ENCODE results near the gene CEP192. TPM values are rescaled to one million over a fixed set of nuclear protein-coding genes. Genes with fewer than 3 reads are reported as not detected.

Gene CEP192
- total RNA-seq, 2 donors from 2014 or later: 26.4 to 35.6 TPM

DNA sequence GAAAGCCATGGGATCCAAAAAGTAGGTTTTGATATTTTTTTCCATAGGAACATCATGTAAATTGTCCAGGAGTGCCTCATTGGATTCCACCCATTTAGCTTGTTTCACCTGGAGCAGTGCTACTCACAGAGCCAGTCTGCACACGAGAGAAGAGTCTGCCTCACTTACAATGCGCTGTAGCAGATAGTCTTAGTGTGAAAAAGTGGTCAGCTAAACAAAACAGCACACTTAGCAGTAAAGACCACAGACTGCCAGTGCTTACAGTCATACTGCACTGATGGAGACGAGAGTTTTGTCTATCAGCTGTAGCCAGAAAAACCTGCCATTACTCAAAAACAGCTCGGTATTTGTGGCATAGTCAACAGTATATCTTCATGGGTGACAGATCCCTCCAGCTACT lies 113.9 kb downstream of the CEP192 start:
- no peaks in the 10 kb centered on the region for H3K4me1 ChIP-seq (ENCODE audit: control insufficient read depth, insufficient read depth, low read length)
- H3K36me3 ChIP-seq (ENCODE audit: control insufficient read depth, insufficient read depth, low read length): peaks cover 99% of the 10 kb centered on the region
- Mint-ChIP-seq H3K4me1 (no peaks in the 10 kb centered on the region), H3K27ac (no peak overlapping the region), H3K4me3 (no peak overlapping the region), H3K27me3 (ENCODE audit: insufficient read depth) (no peaks in the 10 kb centered on the region), H3K36me3 (ENCODE audit: low read depth) (peaks cover 97% of the 10 kb centered on the region), H3K9me3 (peaks cover 27% of the 10 kb centered on the region)
- WGBS, 2 experiments (ENCODE audit: insufficient coverage in 1 of 2, insufficient read length in 1 of 2): 95 to 96% methylated on average over 4 of the region's 4 CpGs
- peaks cover 27% of the 10 kb centered on the region for H3K9me3 ChIP-seq (ENCODE audit: control insufficient read depth, low read length)
- H3K27ac ChIP-seq (ENCODE audit: low read depth, low read length): no peak overlapping the region
- no peak for DNase-seq
- no peak overlapping the region for H3K9ac ChIP-seq (ENCODE audit: extremely low read depth, low read length, poor library complexity, severe bottlenecking)
- H3K27me3 ChIP-seq (ENCODE audit: control insufficient read depth, insufficient read depth, low read length, poor library complexity, severe bottlenecking): no peaks in the 10 kb centered on the region
- no peak overlapping the region for H3K4me3 ChIP-seq (ENCODE audit: low read length)
- no peak for TF ChIP-seq CTCF (conservative IDR thresholded peaks at IDR 0.05)

GRCh38 chr18:13107074-13107473 lies 115.9 kb downstream of the CEP192 start:
- Mint-ChIP-seq H3K27me3 (ENCODE audit: insufficient read depth) (no peaks in the 10 kb centered on the region), H3K9me3 (peaks cover 29% of the 10 kb centered on the region), H3K4me1 (no peaks in the 10 kb centered on the region), H3K4me3 (no peak overlapping the region), H3K36me3 (ENCODE audit: low read depth) (peaks cover 92% of the 10 kb centered on the region), H3K27ac (no peak overlapping the region)
- Histone ChIP-seq H3K9me3 (ENCODE audit: control insufficient read depth, low read length) (peaks cover 27% of the 10 kb centered on the region), H3K9ac (ENCODE audit: extremely low read depth, low read length, poor library complexity, severe bottlenecking) (no peak overlapping the region), H3K36me3 (ENCODE audit: control insufficient read depth, insufficient read depth, low read length) (peaks cover 99% of the 10 kb centered on the region), H3K4me1 (ENCODE audit: control insufficient read depth, insufficient read depth, low read length) (no peaks in the 10 kb centered on the region), H3K4me3 (ENCODE audit: low read length) (no peak overlapping the region), H3K27ac (ENCODE audit: low read depth, low read length) (no peak overlapping the region), H3K27me3 (ENCODE audit: control insufficient read depth, insufficient read depth, low read length, poor library complexity, severe bottlenecking) (no peaks in the 10 kb centered on the region)
- no peak for DNase-seq
- WGBS, 2 experiments (ENCODE audit: insufficient coverage in 1 of 2, insufficient read length in 1 of 2): 96 to 100% methylated on average over 2 of the region's 2 CpGs
- TF ChIP-seq CTCF (conservative IDR thresholded peaks at IDR 0.05): no peak

DNA sequence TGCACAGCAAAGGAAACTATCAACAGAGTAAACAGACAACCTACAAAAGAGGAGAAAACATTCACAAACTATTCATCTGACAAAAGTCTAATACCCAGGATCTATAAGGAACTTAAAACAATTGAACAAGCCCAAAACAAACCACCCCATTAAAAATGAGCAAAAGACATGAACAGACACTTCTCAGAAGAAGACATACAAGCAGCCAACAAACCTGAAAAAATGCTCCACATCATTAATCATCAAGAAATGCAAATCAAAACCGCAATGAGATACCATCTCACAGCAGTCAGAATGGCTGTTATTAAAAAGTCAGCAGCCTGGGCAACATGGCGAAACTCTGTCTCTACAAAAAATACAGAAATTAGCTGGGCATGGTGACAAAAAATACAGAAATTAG lies 117.2 kb downstream of the CEP192 start:
- H3K27ac Mint-ChIP-seq: no peak overlapping the region

More for the DNA sequence above, 117.2 kb downstream of the CEP192 start:
- peaks cover 79% of the 10 kb centered on the region for H3K36me3 Mint-ChIP-seq (ENCODE audit: low read depth)
- Histone ChIP-seq H3K9ac (ENCODE audit: extremely low read depth, low read length, poor library complexity, severe bottlenecking) (no peak overlapping the region), H3K27ac (ENCODE audit: low read depth, low read length) (no peak overlapping the region), H3K4me1 (ENCODE audit: control insufficient read depth, insufficient read depth, low read length) (peaks cover 6% of the 10 kb centered on the region), H3K4me3 (ENCODE audit: low read length) (no peak overlapping the region), H3K36me3 (ENCODE audit: control insufficient read depth, insufficient read depth, low read length) (peaks cover 90% of the 10 kb centered on the region), H3K9me3 (ENCODE audit: control insufficient read depth, low read length) (peaks cover 27% of the 10 kb centered on the region), H3K27me3 (ENCODE audit: control insufficient read depth, insufficient read depth, low read length, poor library complexity, severe bottlenecking) (no peaks in the 10 kb centered on the region)
- peaks cover 29% of the 10 kb centered on the region for H3K9me3 Mint-ChIP-seq
- TF ChIP-seq CTCF (conservative IDR thresholded peaks at IDR 0.05): no peak
- H3K4me1 Mint-ChIP-seq: peaks cover 7% of the 10 kb centered on the region
- DNase-seq: no peak
- WGBS, 2 experiments (ENCODE audit: insufficient coverage in 1 of 2, insufficient read length in 1 of 2): 95 to 96% methylated on average over 2 of the region's 2 CpGs
- H3K4me3 Mint-ChIP-seq: no peak overlapping the region
- no peaks in the 10 kb centered on the region for H3K27me3 Mint-ChIP-seq (ENCODE audit: insufficient read depth)

Data from endodermal cell (in vitro differentiated cells).